NCI-H1105 treated with DMSO at 0.1 percent for 48 hours (cell line): ENCODE data around the gene SLC8A3.
A peak's percentile ranks its signal among the peaks of the same experiment; 100 is the strongest.

Experiments
- DNase-seq: peaks from one replicate; lab custom pipeline; 2025; lab: John Stamatoyannopoulos, UW

Gene SLC8A3

DNA sequence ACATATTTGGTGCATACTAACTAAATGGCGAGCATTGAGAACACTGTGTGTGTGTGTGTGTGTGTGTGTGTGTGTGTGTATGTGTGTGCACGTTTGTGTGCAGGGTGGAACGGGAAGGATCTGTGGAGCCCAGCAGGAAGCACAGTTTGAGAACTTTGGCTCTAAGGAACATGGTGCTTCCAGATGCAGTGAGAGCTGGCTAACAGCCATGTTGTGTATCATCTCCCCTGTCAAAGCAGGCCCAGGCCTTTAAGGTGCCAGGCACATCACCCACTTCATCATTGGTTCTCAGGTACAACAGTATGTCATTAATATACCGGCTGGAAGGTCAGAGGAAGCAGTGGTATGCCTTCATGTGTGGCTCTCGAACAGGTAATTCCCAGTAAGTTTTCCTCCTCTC lies 72.5 kb downstream of the SLC8A3 start:
- DNase-seq: no peak

DNA sequence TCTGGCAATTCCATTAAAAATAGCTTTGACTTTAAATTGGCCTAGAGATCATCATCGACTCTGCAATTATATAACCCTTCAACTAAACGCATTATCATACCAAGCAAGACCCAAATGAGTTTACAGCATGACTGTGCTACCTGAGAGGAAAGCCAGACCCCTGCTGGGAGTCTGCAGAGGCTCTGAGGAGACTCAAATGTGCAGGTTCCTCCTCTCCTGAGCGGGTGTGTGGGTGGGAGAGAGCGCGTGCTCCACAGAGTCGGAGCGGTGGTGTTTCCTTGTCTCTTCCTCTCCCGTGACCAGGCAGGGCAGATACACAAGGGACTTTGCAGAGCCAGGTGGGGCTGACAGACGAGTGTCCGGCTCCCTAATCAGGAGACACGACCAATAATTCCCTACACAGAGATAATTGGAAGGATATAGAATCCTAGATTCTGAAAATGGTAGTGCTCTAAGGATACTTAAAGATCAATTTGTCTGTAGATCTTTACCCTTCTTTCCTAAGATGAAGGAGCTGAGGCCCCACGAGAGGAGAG lies 74.1 kb downstream of the SLC8A3 start:
- no peak for DNase-seq

DNA sequence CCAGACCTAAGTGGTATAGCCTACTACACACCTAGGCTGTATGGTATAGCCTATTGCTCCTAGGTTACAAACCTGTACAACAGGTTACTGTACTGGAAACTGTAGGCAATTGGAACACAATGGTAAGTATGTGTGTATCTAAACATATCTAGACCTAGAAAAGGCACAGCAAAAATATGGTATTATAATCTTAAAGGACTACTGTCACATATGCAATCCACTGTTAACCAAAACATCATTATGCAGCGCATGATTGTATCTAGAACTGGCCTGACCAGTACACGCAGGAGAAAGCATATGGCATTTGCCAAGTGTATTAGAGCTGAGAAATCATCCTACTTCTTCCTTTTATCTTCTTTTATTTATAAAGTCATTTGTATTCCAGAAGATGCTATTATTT lies 75.5 kb downstream of the SLC8A3 start:
- no peak for DNase-seq

DNA sequence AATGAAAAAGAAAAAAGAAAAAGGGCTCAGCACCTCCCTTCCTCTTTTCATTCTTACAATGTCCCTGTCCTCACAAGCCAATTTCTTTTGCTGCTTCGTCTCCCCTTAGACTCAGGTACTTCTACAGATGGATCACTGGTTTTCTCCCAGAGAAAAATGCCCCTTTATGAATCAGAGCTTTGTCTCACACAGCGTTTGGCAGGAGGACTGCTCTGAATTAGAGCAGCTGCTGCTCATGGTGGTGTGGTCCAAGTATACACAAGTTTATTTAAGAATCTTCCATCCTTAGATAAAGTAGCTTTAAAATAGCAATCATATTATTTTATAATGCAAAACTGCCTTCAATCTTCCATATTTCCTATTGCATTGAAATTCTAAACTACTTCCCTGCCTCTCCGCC lies 80.3 kb downstream of the SLC8A3 start:
- no peak for DNase-seq

DNA sequence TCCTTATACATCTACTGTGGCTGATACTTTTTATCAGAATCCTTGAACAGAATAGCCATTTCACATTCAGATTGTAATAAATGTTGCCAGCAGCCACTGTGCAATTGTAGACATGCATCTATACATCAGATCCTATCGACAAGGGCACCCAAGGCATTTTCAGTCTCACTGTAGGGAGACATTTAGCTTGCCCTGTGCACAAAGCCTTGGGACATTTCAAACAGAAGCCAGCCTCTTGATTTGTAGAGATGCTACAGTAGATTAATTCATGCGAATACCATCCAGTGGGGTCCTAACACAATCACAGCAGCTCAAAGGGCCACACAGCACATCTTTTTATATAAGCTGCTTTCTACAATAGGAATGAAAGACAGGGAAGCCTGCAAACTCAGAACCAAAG lies 81.4 kb downstream of the SLC8A3 start:
- DNase-seq: no peak

DNA sequence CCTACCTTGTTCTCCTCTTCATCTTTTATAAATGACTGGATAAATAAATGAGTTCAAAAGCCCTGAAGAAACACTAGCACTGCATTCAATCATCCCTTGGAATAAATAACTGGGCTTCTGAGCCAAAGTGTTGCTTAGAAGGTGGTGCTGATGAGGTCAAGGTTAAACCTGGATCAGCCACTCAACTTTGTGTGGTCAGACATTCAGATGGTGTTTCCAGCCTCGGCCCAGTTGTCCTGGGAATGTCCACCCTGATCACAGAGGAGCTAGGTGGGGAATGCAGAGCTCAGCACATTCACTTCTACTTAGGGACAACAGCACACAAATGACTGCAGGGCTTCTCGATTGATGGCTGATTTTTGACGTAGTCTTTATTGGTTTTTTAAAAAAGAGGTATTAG lies 88.7 kb downstream of the SLC8A3 start:
- no peak for DNase-seq

DNA sequence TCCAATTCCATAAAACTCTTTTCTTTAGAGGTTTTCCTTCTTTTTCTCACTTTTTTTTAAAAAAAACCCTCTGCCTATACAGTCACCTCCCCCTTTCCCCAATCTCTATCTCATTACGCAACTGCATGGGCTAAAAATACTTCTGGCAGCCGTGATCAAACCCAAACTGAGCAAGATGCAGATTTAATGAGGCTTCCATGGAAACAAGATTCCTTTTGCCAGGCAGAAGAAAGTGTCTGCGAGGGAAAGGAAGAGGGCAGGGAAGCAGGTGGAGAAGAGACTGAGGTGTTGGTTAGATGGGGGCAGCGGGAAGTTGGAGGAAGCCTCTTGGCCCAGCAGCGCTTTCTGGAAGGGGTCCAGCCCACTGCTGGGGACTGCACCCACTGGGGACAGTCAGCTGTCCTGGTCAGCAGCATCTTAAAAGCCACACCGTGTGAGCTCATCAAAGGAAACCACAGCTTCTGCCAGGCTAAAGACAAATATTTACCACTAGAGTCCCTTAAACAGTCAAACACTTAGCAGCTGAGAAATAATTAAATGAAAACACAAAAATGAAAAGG lies 90.4 kb downstream of the SLC8A3 start:
- DNase-seq: peak; percentile 54

DNA sequence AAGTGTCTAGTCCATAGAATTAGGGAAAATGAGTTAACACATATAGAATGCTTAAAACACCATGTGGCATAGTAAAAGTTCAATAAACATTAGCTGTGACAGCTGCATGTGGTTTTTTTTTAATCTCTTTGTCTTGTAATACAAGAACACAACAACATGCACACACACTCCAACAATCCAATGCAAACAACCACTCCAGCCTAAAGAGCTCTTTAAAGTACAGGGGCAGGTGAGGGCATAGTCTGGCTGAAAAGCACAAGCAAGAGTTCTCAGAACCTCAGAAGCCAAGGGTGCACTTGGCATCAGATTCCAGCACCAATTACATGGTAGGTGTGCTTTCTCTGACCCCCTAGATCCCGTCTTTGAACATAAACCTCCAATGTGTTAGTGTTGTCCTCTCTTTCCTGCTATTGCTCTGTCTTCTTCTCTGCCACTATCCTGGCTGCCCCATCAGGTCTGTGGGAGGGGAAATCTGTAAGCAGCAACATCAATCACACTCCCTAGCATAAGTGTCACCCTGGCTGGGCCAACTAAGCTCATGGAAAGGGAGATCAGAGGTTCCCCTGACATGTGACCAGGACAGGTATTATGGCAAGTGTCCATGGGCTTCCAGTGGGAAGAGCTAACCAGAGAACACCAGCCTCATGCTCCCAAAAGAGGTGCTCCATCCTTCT lies 91.0 kb downstream of the SLC8A3 start:
- DNase-seq: peak; percentile 94

DNA sequence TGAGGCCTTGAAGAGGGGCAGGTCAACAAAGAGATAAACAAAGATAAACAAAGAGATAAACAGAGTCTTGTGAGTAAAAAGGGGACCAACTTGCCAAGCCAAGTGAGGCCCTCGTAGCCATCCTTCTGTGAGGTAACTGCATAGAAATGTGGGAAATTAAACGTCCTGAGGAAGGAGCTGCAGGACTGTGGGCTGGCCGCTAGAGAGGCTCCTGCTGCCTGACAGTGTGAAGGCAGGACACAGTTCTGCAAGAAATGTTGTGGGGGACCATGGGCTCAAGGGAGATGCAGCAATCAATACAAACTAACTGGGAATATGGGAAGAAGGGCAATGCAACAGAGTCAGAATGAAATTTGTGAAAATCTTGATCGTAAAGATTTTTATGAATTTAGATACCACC lies 91.9 kb downstream of the SLC8A3 start:
- DNase-seq: no peak

DNA sequence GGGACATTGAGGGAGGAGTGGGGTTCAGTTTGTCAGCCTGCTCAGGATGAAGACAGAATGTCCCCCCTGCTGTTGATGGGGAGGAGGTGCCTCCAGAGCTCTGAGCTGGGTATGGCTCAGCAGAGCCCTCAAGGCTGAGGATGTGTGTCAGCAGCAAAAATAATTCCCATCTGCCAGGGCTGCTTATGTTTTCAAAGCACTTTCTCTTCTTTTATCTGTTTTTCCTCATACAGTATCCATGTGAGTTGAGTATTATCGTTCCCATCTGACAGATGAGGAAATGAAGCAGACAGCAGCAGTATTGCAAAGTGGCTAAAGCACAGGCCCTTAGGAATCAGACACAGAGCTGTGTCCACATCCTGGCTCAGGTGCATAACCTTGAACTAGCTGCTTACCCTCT lies 94.1 kb downstream of the SLC8A3 start:
- DNase-seq: no peak

DNA sequence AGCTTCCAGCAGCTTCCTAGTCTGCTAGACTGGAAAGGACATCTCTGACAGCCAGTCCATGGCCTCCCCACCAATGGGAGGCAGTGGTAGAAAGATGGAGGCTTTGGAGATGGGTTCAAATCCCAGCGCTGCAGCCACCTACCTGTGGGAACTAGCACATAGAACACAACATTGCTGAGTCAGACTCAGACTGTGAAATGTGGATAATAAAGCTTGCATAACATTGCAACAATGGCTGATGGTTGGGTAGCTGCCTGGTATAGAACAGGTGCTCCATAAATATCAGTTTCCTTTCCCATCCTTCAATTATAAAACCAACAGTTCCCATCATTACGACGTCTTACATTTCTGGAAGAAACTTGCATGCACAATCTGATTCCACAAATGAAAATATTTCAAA lies 94.6 kb downstream of the SLC8A3 start:
- no peak for DNase-seq

DNA sequence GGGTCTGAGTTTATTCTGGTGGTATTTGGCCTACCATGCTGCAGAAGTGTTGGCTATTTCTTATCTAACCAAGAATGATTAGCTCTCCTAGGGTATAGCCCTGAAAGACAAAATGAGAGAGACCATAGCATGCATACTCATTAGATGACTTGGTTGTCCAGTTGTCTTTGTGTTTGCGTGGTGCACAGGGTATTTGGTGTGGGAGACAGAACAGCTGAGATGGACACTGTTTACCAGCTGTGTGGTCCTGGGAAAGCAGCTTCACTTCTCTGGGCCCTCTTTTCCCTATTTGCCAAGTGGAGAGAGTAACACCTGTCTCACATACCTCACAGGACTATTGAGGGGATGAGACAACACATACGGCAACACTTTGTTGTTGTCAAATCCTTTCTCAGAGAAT lies 95.6 kb downstream of the SLC8A3 start:
- DNase-seq: no peak

DNA sequence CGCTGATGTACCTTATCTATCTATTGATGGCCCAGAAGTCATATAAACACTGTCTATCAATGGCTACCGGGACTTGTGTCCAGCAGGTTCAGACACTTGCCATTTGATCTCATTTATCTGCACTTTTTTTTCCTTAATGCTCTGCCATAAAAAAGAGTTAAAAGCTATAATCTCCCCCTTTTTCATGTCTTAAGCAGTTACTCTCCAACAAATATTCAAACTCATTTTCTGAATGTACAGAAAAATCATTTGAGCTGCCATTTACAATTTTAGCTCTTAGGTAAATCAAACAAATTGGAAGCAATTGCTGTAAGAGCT lies 101.4 kb downstream of the SLC8A3 start:
- DNase-seq: no peak

DNA sequence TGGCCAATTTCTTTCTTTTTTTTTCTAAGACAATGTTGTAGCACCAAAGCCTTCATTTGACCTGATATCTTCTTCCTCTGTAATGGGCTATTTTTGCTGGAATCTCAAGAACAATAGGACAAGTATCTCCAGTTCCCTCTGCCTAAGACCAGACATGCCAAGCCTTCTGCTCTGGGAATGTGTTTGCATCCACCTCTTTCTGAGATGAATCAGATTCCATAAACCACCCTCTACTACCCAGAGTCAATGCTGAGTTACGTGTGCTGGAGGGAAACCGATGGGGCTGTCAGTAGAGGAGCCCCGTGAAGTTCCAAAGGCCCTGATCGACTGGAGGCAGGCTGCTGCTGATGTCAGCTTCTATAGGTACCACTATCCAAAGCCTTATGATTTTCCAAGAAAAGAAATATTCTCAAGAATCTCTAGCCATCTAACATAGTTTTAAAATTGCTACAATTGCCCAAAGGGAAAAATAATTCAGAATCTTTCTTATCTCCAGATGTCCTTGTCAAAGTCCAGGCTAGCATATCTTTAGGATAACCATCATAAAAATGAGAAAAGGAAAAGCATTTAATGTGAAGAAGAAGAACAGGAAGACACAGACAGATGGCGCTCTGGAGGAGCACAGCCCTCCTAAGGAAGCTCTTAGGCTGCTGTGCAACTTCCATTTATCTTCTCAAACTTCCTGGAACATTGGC lies 101.9 kb downstream of the SLC8A3 start:
- DNase-seq: peak; percentile 44

DNA sequence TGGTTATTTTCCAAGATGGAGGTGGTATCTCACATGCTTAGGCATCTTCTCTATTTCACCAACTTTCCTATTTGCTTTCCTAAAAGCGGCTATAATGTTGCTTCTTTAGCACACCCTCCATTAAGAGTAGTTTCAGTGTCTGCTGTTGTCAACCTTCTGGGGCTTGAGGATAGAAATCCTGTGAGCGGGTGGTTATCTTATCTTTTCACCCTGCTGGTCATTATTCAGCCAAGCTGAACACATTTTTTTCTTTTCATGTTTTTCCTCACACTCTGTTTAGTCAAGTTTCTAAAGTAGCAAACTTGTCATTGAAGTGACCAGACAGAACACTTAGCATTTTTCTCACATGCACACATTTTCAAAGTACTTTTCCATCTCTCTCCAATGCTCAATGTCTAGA lies 104.5 kb downstream of the SLC8A3 start:
- DNase-seq: no peak

DNA sequence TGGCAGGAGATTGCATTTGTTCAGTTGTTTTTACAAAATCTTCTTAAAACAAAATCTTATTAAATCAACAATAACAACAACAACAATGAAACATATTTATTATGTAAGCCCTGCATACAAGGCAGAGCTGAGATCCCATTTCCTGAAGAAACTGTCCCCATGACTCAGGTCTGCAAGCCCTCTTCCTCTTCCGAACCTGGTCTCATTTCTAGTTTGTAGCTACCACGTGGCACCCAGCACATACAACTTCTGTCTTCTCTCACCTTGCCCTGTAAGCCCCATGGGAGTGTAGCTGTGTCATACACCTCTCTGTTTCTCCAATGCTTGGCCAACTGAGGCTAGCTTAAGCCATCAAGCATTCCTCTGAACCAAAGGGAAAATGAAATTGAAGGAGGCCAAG lies 106.4 kb downstream of the SLC8A3 start:
- DNase-seq: no peak

DNA sequence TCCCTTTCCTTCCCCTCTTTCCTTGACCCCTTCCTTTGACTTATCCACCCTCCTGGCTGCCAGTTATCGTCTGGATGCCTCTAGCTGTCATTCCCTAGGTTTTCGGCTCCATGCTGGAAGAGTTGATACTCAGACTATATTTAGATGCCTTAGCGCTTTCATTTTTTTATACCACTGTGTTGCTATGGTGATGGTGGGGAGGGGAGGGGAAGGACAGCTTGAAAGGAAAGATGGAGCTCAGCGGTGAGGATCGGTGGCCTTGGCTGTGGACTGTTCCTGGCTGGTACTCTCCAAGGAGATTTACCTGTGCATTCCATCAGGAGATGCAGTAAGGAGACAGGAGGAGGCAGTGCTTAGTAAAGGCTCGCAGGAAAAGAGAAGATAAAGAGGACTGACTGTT lies 108.7 kb downstream of the SLC8A3 start:
- no peak for DNase-seq

DNA sequence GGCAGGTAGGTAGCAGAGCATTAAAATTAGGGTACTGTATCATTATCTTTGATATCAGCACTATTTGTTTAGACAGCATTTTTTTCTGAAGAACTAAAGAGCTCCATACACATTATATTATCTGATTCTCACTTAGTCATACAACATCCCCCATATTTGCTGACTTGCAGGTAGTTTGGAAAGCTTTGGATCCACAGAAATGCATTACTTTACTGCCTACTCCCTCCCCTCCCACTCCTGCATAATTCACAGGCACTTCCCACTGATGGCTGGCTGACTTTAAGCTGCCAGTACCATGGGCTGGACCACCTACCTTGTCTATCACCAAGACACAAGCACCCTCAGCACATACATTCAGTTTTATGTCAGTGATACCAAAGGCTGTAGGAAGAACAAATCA lies 110.4 kb downstream of the SLC8A3 start:
- no peak for DNase-seq

DNA sequence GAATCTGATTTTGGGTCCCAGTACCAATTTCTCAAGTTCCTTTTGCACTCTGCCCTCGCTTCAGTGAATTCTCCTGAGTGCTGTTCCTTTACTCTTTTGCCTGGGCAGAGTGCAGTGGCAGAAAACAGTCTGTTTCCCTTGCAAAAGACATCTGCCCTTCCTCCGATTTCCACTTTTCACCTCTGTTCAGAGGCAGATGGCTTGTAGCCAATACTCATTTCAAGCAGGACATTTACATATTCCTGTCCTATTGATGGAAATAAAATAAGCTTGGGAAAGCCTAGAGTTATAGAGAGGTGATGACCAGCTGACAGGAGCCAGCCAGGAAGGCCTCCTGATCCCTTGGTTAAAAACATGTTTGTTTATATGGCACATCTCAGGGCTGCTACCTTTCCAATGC lies 111.0 kb downstream of the SLC8A3 start:
- DNase-seq: peak; percentile 76

DNA sequence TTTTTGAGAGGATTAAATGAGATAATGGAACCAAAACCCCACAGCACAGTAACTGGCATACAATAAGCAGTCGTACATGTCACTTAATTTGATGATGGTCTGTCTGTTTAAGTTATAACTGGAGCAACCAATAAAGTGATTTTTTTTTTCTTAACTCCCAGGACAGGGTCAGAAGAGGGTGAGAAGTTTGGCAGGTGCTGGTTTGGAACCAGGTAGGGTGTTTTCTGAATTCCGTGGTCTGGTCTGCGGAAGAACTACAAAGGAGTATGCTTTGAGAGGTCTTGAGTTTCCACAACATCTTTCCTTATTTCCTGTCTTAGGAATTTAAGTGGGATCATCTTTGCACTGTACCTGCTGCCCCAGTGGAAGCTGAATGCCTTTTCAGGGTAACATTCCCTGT lies 111.7 kb downstream of the SLC8A3 start:
- DNase-seq: no peak

DNA sequence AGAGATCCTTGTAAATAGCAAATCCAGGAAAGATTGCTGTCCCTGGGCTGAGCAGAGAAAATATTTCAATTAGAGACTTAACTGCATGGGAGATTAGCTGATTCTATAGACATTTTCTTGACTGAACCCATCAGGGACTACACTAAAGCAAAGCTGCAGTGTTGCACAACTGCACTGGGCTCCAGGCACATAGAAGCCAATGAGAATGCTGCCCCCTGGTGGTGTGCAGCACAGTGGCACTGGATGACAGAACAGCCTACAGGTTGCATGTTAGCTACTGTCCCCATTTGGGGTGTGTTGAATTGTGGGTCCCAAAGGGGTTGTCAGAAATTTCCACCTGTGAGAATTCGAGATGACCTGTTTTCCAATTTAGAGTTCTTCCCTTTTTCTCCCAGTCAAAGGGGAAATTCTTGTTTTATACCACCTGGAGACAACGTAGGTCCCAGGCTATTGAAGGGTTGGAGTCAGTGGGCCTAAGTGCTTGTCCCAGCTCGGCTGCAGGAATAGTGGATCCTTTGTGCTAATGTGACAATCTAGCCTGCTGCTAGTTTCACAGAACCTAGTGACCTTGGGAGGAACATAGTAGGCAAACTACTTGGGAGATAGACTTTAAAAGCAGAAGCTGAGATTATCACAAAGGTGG lies 114.7 kb downstream of the SLC8A3 start:
- peak; percentile 60 for DNase-seq

DNA sequence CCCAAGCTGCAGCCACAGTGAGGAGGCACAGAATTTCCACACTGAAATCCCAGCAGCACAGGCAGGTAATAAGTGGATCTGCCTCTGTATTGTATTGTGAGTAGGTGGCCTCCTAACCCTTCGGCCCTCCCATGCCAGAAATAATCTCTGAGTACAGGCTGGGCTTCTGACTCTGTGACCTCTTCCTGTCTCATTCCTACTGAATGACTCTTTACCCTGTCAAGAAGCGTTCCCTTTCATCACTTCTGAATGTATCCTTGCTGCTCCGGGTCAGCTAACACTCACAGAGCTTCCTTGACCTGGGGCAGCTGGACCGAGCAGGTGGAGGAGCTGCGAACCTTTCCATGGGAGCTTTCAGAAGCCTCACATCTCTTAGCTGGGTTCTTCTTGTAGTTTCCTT lies 119.6 kb downstream of the SLC8A3 start:
- DNase-seq: no peak

DNA sequence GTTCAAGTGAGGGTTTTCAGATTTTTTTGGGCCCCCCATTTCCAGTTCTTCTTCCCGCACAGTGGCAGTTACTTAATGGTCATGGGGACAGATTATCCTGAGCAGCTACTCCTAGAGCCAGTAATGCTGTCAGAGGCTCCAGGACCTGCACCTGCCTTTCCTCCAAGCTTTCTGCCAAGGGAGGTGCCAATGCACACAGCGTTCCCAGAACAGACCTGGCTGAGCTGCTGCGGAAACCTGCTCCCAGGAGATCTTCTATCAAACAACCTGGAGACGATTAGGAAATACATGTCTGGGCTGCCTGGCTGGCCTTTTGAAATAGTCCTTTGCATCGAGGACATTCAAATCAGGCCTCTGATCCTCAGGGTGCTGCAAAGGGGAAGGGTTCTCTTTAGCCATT lies 120.9 kb downstream of the SLC8A3 start:
- DNase-seq: no peak
